Testis (tissue), 3 donors: ENCODE data around the gene KNG1. TPM values are rescaled to one million over a fixed set of nuclear protein-coding genes. Genes with fewer than 3 reads are reported as not detected.

Experiments used
- DNase-seq: peaks from one replicate; pipeline ENCODE4 v3.0.0-alpha.2; 2019
- H3K27ac ChIP-seq, 2 donors: fragments of 200-600 bp; sonication (generic); one replicate each; pipeline ENCODE4 v1.5.1; 2019
- H3K27me3 ChIP-seq: fragments of 200-600 bp; sonication (generic); one replicate; pipeline ENCODE4 v1.5.1; 2019
- H3K36me3 ChIP-seq: fragments of 200-600 bp; sonication (generic); one replicate; pipeline ENCODE4 v1.5.1; 2017; ENCODE audit warnings: low read depth; ENCODE audit errors: missing control alignments
- H3K4me1 ChIP-seq: fragments of 200-600 bp; sonication (generic); one replicate; pipeline ENCODE4 v1.5.1; 2019
- H3K4me3 ChIP-seq, 2 donors: fragments of 200-600 bp; sonication (generic); one replicate each; pipeline ENCODE4 v1.5.1; 2017 to 2019
- H3K9me3 ChIP-seq: fragments of 200-600 bp; sonication (generic); one replicate; pipeline ENCODE4 v1.5.1; 2017
- CTCF ChIP-seq, 3 experiments: fragments of 450-650 bp in 2 of 3; fragments of 200-600 bp in 1 of 3; sonication (generic) in 1 of 3; IDR thresholded peaks; one replicate each; pipeline ENCODE4 v1.5.1; 2016 to 2019; ENCODE audit warnings: antibody characterized with exemption in 3 of 3, mild to moderate bottlenecking in 2 of 3, moderate library complexity in 1 of 3
- POLR2A ChIP-seq: fragments of 450-650 bp; IDR thresholded peaks from one replicate; pipeline ENCODE4 v1.6.1; 2017; ENCODE audit warnings: antibody characterized with exemption, mild to moderate bottlenecking, moderate library complexity
- WGBS, 2 donors: methylation state at CpG; one replicate each; pipeline ENCODE4 v1.1.5; 2018; 5-methylcytosine and 5-hydroxymethylcytosine counted together
- intact Hi-C: fragments of 100-400 bp; cut with DNase I; formaldehyde crosslinking; loops from one replicate; pipeline ENCODE4 v1.15.1; 2023; ENCODE audit warnings: low total_unique reads
- polyA plus RNA-seq: library from polyadenylated mRNA; stranded (reverse); fragments of 350-450 nt; fragmentation: Illumina TruSeq; extraction: RNeasy Lipid Tissue Mini Kit (QIAGEN cat#74804); gene quantifications from one replicate; pipeline ENCODE4 v1.2.3, GENCODE V29; 2014; ENCODE audit warnings: low read depth, low replicate concordance; ENCODE audit not compliant: insufficient read depth
- total RNA-seq, 2 donors: library from RNA; depleted of rRNA; stranded (reverse); fragments of >200 nt; gene quantifications; one replicate each; pipeline ENCODE4 v1.2.3, GENCODE V29; 2016

The KNG1 gene
- total and polyA plus RNA-seq, 3 donors from 2014 or later: 0.31 to 0.43 (median 0.34) TPM

- Histone ChIP-seq H3K4me3 (no peak overlapping the region), H3K9me3 (no peaks in the 10 kb centered on the region), H3K4me1 (no peaks in the 10 kb centered on the region), H3K27me3 (no peaks in the 10 kb centered on the region), H3K27ac (no peak overlapping the region), H3K36me3 (no peaks in the 10 kb centered on the region)
- intact Hi-C loops: no loop called here
- DNase-seq: no peak
- TF ChIP-seq POLR2A (no peak), CTCF (IDR thresholded peaks at IDR 0.05) (no peak)
- 83 to 91% methylated on average over 8 of the region's 8 CpGs for WGBS, 2 donors
Measured at GRCh38 chr3:186760897-186761447, 43.8 kb downstream of the KNG1 start.

GRCh38 chr3:186772281-186772694 lies 55.1 kb downstream of the KNG1 start:
- intact Hi-C loops: no loop called here
- Histone ChIP-seq H3K27ac (peak overlapping the region; percentile 2 to 71), H3K36me3 (no peaks in the 10 kb centered on the region), H3K4me1 (no peaks in the 10 kb centered on the region), H3K9me3 (no peaks in the 10 kb centered on the region), H3K27me3 (no peaks in the 10 kb centered on the region), H3K4me3 (peak overlapping the region; percentile 46 to 53)
- no peak for TF ChIP-seq POLR2A
- TF ChIP-seq CTCF (IDR thresholded peaks at IDR 0.05): no peak
- WGBS, 2 donors: 6 to 8% methylated on average over 26 of the region's 26 CpGs
- no peak for DNase-seq

GRCh38 chr3:186772701-186773417 lies 55.7 kb downstream of the KNG1 start:
- 11 to 12% methylated on average over 23 to 28 of the region's 28 CpGs for WGBS, 2 donors
- DNase-seq: peak; percentile 79
- no peak for TF ChIP-seq POLR2A
- TF ChIP-seq CTCF (IDR thresholded peaks at IDR 0.05): no peak
- no peaks in the 10 kb centered on the region for H3K4me1 ChIP-seq
- H3K27me3 ChIP-seq: no peaks in the 10 kb centered on the region
- intact Hi-C loops: no loop called here
- H3K36me3 ChIP-seq: no peaks in the 10 kb centered on the region
- peak overlapping the region; percentile 46 to 53 for H3K4me3 ChIP-seq
- no peaks in the 10 kb centered on the region for H3K9me3 ChIP-seq
- H3K27ac ChIP-seq: peak overlapping the region; percentile 2 to 71

GRCh38 chr3:186775999-186776398 lies 58.8 kb downstream of the KNG1 start:
- intact Hi-C loops: no loop called here
- no peak for DNase-seq
- H3K4me1 ChIP-seq: no peaks in the 10 kb centered on the region
- TF ChIP-seq POLR2A (no peak), CTCF (IDR thresholded peaks at IDR 0.05) (no peak)
- H3K27ac ChIP-seq: no peak overlapping the region
- H3K36me3 ChIP-seq: no peaks in the 10 kb centered on the region
- WGBS, 2 donors: 66% methylated on average over 7 to 8 of the region's 8 CpGs
- H3K27me3 ChIP-seq: no peaks in the 10 kb centered on the region
- no peak overlapping the region for H3K4me3 ChIP-seq
- no peaks in the 10 kb centered on the region for H3K9me3 ChIP-seq

- intact Hi-C loops: no loop called here
- no peak for TF ChIP-seq POLR2A
- no peak for TF ChIP-seq CTCF (IDR thresholded peaks at IDR 0.05)
- no peaks in the 10 kb centered on the region for H3K36me3 ChIP-seq
- H3K27ac ChIP-seq: no peak overlapping the region
- 86 to 93% methylated on average over 5 of the region's 5 CpGs for WGBS, 2 donors
- no peaks in the 10 kb centered on the region for H3K9me3 ChIP-seq
- H3K4me3 ChIP-seq: no peak overlapping the region
- H3K4me1 ChIP-seq: no peaks in the 10 kb centered on the region
- DNase-seq: no peak
- no peaks in the 10 kb centered on the region for H3K27me3 ChIP-seq
Measured at GRCh38 chr3:186779204-186779603, 62.0 kb downstream of the KNG1 start.
